ENCODE data around the gene HSD17B3.
A peak's percentile ranks its signal among the peaks of the same experiment; 100 is the strongest.

HSD17B3 gene

GRCh38 chr9:96232164-96232538 is 69.8 kb downstream of the HSD17B3 start:
- no peak for DNase-seq

GRCh38 chr9:96230002-96230401 is 72.0 kb downstream of the HSD17B3 start:
- no peak for DNase-seq

GRCh38 chr9:96222132-96222531 is 79.8 kb downstream of the HSD17B3 start:
- no peak for DNase-seq

GRCh38 chr9:96219900-96220257 is 82.1 kb downstream of the HSD17B3 start:
- no peak for DNase-seq

- peak; percentile 60 for DNase-seq
These were observed 82.7 kb downstream of the HSD17B3 start for GRCh38 chr9:96219026-96219899.

GRCh38 chr9:96217754-96218693 is 84.0 kb downstream of the HSD17B3 start:
- DNase-seq = peak; percentile 85

GRCh38 chr9:96217294-96217707 is 84.7 kb downstream of the HSD17B3 start:
- no peak for DNase-seq

GRCh38 chr9:96216583-96216982 is 85.4 kb downstream of the HSD17B3 start:
- no peak for DNase-seq

GRCh38 chr9:96215841-96216240 is 86.1 kb downstream of the HSD17B3 start:
- DNase-seq = no peak

- DNase-seq = no peak
These were observed 87.3 kb downstream of the HSD17B3 start for GRCh38 chr9:96214635-96215034.

- no peak for DNase-seq
These were observed 92.3 kb downstream of the HSD17B3 start for GRCh38 chr9:96209407-96210271.

GRCh38 chr9:96206156-96206751 is 95.7 kb downstream of the HSD17B3 start:
- DNase-seq = no peak

GRCh38 chr9:96204853-96205252 is 97.1 kb downstream of the HSD17B3 start:
- DNase-seq = no peak

GRCh38 chr9:96203867-96204501 is 98.0 kb downstream of the HSD17B3 start:
- no peak for DNase-seq

GRCh38 chr9:96202971-96203780 is 98.8 kb downstream of the HSD17B3 start:
- DNase-seq = no peak

GRCh38 chr9:96201140-96201539 is 100.8 kb downstream of the HSD17B3 start:
- no peak for DNase-seq

- DNase-seq = no peak
These were observed 103.0 kb downstream of the HSD17B3 start for GRCh38 chr9:96199006-96199405.

- no peak for DNase-seq
These were observed 106.4 kb downstream of the HSD17B3 start for GRCh38 chr9:96195541-96195940.

GRCh38 chr9:96193236-96193755 is 108.7 kb downstream of the HSD17B3 start:
- DNase-seq = no peak

- DNase-seq = no peak
These were observed 109.3 kb downstream of the HSD17B3 start for GRCh38 chr9:96192710-96193109.

GRCh38 chr9:96189995-96190394 is 112.0 kb downstream of the HSD17B3 start:
- DNase-seq = no peak
